GM12892 (cell line): ENCODE results near the gene RAD1.

Experiments
- POLR2A ChIP-seq: IDR thresholded peaks from 2 replicates; pipeline ENCODE4 v1.6.1; 2011; ENCODE audit warnings: low read depth, low read length, control low read depth
- POLR2AphosphoS5 ChIP-seq: IDR thresholded peaks from 2 replicates; pipeline ENCODE4 v1.6.1; 2011; ENCODE audit warnings: low read depth, low read length, control low read depth
- TAF1 ChIP-seq: IDR thresholded peaks from 2 replicates; pipeline ENCODE4 v1.6.1; 2011; ENCODE audit warnings: low read depth, mild to moderate bottlenecking, control low read depth, low read length, borderline replicate concordance

DNA sequence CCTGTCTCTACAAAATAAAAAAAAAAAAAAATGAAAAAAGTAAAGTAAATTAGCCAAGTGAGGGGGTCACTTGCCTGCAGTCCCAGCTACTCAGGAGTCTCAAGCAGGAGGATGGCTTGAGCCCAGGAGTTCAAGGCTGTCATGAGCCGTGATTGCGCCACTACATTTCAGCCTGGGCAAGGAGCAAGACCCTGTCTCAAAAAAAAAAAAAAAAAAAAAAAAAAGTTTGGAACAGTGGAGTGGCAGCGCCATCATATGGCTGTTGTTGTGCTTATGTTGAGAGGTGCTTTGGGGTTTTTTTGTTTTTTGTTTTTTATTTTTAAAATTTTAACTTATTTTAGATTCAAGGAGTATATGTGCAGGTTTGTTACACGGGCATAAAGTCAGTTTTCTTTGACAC is 3.8 kb upstream of the RAD1 start:
- TF ChIP-seq POLR2AphosphoS5 = no peak
- TF ChIP-seq POLR2A = no peak
- no peak for TF ChIP-seq TAF1
